ENCODE results near the gene TRPC4. TPM values are rescaled to one million over a fixed set of nuclear protein-coding genes. Genes with fewer than 3 reads are reported as not detected.

The TRPC4 gene
- total RNA-seq, 1 experiment from 2014 or later: 19.0 TPM

DNA sequence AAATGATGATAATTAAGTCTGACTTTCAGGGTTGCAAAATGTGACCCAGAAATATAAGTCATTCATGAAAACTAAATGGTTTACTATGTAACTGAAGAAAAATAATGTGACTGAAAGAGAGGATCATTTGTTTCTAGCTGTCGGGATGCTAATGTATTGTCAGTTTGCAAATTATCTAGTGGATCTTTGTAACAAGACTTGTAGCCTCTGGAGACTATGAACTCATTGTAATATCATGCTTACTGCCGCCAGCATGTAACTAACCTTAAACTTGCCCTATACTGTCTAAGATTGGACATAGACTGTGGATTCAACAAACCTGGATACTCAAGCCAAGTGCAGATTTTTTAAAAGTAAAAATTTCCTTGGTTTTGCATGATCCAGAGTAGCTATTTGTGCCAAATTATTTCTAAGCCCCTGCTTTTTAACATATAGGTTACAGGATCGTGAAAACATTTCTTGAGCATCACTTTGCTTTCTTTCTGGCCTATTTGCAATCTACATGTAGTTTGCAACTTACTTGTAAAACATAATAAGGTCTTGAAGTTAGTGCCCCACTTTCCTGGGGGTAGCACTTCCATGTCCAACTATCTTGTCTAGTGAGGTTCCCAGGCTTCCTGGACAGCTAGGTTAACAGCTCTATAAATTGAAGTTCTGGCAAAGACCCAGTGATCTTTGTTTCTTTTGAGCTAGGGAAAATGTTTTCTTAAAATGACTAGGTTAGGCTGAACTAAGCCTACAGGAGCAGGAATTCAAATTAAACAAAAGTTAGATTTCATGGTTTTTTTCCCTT, 267.7 kb downstream of the TRPC4 start:
- Histone ChIP-seq H3T11ph (ENCODE audit: low read length) (no peak overlapping the region), H3K27ac (ENCODE audit: insufficient read length, low read depth, low read length) (no peak overlapping the region), H3K79me2 (ENCODE audit: insufficient read depth, low read length) (no peaks in the 10 kb centered on the region), H3K14ac (ENCODE audit: insufficient read depth, low read length) (no peak overlapping the region), H3K18ac (ENCODE audit: insufficient read length, low read depth, low read length) (no peak overlapping the region), H4K91ac (ENCODE audit: insufficient read length, low read depth, low read length) (no peak overlapping the region), H3K27me3 (ENCODE audit: insufficient read depth, low read length) (no peaks in the 10 kb centered on the region), H4K8ac (replicated peaks; ENCODE audit: insufficient read length, low read depth, low read length) (no peak overlapping the region), H3K79me1 (ENCODE audit: insufficient read depth, low read depth, low read length, poor library complexity, severe bottlenecking) (no peaks in the 10 kb centered on the region), H3K4me1 (ENCODE audit: insufficient read depth, low read length) (peaks cover 3% of the 10 kb centered on the region; the same call in 1 of the 2 replicates), H4K5ac (ENCODE audit: insufficient read length, low read depth, low read length) (no peak overlapping the region), H2BK12ac (ENCODE audit: insufficient read length, low read depth, low read length) (no peak overlapping the region), H3K4me2 (ENCODE audit: insufficient read depth, insufficient read length, low read length) (no peak overlapping the region), H3K56ac (ENCODE audit: insufficient read length, low read depth, low read length) (no peak overlapping the region), H3K9ac (ENCODE audit: extremely low read depth, insufficient read length, low read length) (no peak overlapping the region), H2BK15ac (ENCODE audit: low read depth, low read length) (no peak overlapping the region), H4K20me1 (ENCODE audit: control insufficient read depth, insufficient read depth, insufficient read length) (no peaks in the 10 kb centered on the region), H3K23me2 (ENCODE audit: insufficient read length, low read depth, low read length, poor library complexity, severe bottlenecking) (no peaks in the 10 kb centered on the region), H3K9me3 (ENCODE audit: control insufficient read depth, low read depth, low read length) (no peaks in the 10 kb centered on the region), H3K4ac (ENCODE audit: low read depth, low read length) (no peak overlapping the region), H2BK20ac (ENCODE audit: low read depth, low read length, poor library complexity, severe bottlenecking) (no peak overlapping the region), H2AFZ (ENCODE audit: low read length) (no peak overlapping the region), H2AK5ac (ENCODE audit: insufficient read length, low read length) (no peak overlapping the region), H2BK5ac (ENCODE audit: insufficient read length, low read length) (no peak overlapping the region), H2BK120ac (ENCODE audit: low read depth, low read length, poor library complexity, severe bottlenecking) (no peak overlapping the region), H3K23ac (ENCODE audit: insufficient read length, low read depth, low read length) (no peak overlapping the region)
- Mint-ChIP-seq H3K4me3 (no peak overlapping the region), H3K27ac (no peak overlapping the region), H3K27me3 (ENCODE audit: low read depth) (no peaks in the 10 kb centered on the region), H3K36me3 (ENCODE audit: insufficient read depth in 1 of 3, low read depth in 3 of 3) (no peaks in the 10 kb centered on the region; a peak in 1 of 7 replicates), H3K9me3 (no peaks in the 10 kb centered on the region; a peak in 2 of 5 replicates), H3K4me1 (peaks cover 26 to 28% of the 10 kb centered on the region in 2 experiments)
- no CpG with 5 or more reads among the region's 3 CpGs for WGBS (ENCODE audit: extremely low coverage, insufficient read length, low lambda C conversion rate)
- DNase-seq: no peak
- TF ChIP-seq, protein P1, sequence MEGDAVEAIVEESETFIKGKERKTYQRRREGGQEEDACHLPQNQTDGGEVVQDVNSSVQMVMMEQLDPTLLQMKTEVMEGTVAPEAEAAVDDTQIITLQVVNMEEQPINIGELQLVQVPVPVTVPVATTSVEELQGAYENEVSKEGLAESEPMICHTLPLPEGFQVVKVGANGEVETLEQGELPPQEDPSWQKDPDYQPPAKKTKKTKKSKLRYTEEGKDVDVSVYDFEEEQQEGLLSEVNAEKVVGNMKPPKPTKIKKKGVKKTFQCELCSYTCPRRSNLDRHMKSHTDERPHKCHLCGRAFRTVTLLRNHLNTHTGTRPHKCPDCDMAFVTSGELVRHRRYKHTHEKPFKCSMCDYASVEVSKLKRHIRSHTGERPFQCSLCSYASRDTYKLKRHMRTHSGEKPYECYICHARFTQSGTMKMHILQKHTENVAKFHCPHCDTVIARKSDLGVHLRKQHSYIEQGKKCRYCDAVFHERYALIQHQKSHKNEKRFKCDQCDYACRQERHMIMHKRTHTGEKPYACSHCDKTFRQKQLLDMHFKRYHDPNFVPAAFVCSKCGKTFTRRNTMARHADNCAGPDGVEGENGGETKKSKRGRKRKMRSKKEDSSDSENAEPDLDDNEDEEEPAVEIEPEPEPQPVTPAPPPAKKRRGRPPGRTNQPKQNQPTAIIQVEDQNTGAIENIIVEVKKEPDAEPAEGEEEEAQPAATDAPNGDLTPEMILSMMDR (conservative IDR thresholded peaks at IDR 0.05): no peak

Data from H9 (cell line).